GM21515 (cell line): ENCODE measurements around the gene S100A7.
"Not testable (repeated sequence)": the region's sequence is repeated elsewhere in the genome, so short reads cannot be mapped to it uniquely, and the experiment has no call there.

Experiments used
- ATAC-seq: cut with Tn5 transposase; IDR thresholded peaks from one replicate; pipeline ENCODE4 v1.9.1; 2021; ENCODE audit not compliant: unreplicated experiment

Gene S100A7

GRCh38 chr1:153476491-153477093, 16.1 kb upstream of the S100A7 start:
- no peak for ATAC-seq

- ATAC-seq = no peak
Observed at GRCh38 chr1:153475282-153475681, 14.8 kb upstream of the S100A7 start.

GRCh38 chr1:153474347-153474746, 13.9 kb upstream of the S100A7 start:
- no peak for ATAC-seq

GRCh38 chr1:153470707-153471106, 10.3 kb upstream of the S100A7 start:
- ATAC-seq = no peak

GRCh38 chr1:153466908-153467307, 6.5 kb upstream of the S100A7 start:
- no peak for ATAC-seq

GRCh38 chr1:153465811-153466636, 5.6 kb upstream of the S100A7 start:
- ATAC-seq = no peak

- ATAC-seq = not testable (repeated sequence)
Observed at GRCh38 chr1:153462741-153463140, 2.3 kb upstream of the S100A7 start.

GRCh38 chr1:153459655-153460054, 796 bp downstream of the S100A7 start:
- no peak for ATAC-seq

- no peak for ATAC-seq
Observed at GRCh38 chr1:153456396-153456795, 4.1 kb downstream of the S100A7 start.

GRCh38 chr1:153448851-153449250, 11.6 kb downstream of the S100A7 start:
- ATAC-seq = not testable (repeated sequence)

- no peak for ATAC-seq
Observed at GRCh38 chr1:153447498-153448170, 12.8 kb downstream of the S100A7 start.

- ATAC-seq = no peak
Observed at GRCh38 chr1:153444078-153444477, 16.4 kb downstream of the S100A7 start.

- no peak for ATAC-seq
Observed at GRCh38 chr1:153443486-153443885, 17.0 kb downstream of the S100A7 start.

- ATAC-seq = no peak
Observed at GRCh38 chr1:153441238-153441755, 19.2 kb downstream of the S100A7 start.

- no peak for ATAC-seq
Observed at GRCh38 chr1:153439273-153439672, 21.2 kb downstream of the S100A7 start.

GRCh38 chr1:153438599-153438998, 21.9 kb downstream of the S100A7 start:
- no peak for ATAC-seq

- ATAC-seq = no peak
Observed at GRCh38 chr1:153437236-153437635, 23.2 kb downstream of the S100A7 start.

GRCh38 chr1:153434746-153435455, 25.6 kb downstream of the S100A7 start:
- no peak for ATAC-seq

- ATAC-seq = no peak
Observed at GRCh38 chr1:153432874-153433681, 27.4 kb downstream of the S100A7 start.

- ATAC-seq = no peak
Observed at GRCh38 chr1:153431928-153432327, 28.5 kb downstream of the S100A7 start.
